H9 (cell line): ENCODE measurements around the gene APOBR. TPM values are rescaled to one million over a fixed set of nuclear protein-coding genes. Genes with fewer than 3 reads are reported as not detected.
"Not testable (repeated sequence)": the region's sequence is repeated elsewhere in the genome, so short reads cannot be mapped to it uniquely, and the experiment has no call there.

ENCODE experiments used
- DNase-seq: peaks from one replicate; pipeline ENCODE4 v3.0.0-alpha.2; 2017
- H2AFZ ChIP-seq: one replicate; pipeline ENCODE4 v1.6.1; 2013; ENCODE audit warnings: mild to moderate bottlenecking, low read length, control low read depth, moderate library complexity
- H2AK5ac ChIP-seq: 2 replicates; pipeline ENCODE4 v1.6.1; 2013; ENCODE audit warnings: low read length, control low read depth, mixed read lengths; ENCODE audit not compliant: insufficient read length
- H2BK120ac ChIP-seq: one replicate; pipeline ENCODE4 v1.6.1; 2013; ENCODE audit warnings: low read depth, mild to moderate bottlenecking, low read length, control low read depth, inconsistent platforms; ENCODE audit not compliant: poor library complexity, severe bottlenecking
- H2BK12ac ChIP-seq: 2 replicates; pipeline ENCODE4 v1.6.1; 2013; ENCODE audit warnings: low read length, control low read depth, mixed read lengths, low read depth; ENCODE audit not compliant: insufficient read length
- H2BK15ac ChIP-seq: 2 replicates; pipeline ENCODE4 v1.6.1; 2013; ENCODE audit warnings: low read depth, low read length, control low read depth
- H2BK20ac ChIP-seq: one replicate; pipeline ENCODE4 v1.6.1; 2013; ENCODE audit warnings: low read depth, mild to moderate bottlenecking, low read length, control low read depth, inconsistent platforms; ENCODE audit not compliant: poor library complexity, severe bottlenecking
- H2BK5ac ChIP-seq: 2 replicates; pipeline ENCODE4 v1.6.1; 2013; ENCODE audit warnings: low read length, control low read depth, mixed read lengths; ENCODE audit not compliant: insufficient read length
- H3K14ac ChIP-seq: 2 replicates; pipeline ENCODE4 v1.6.1; 2013; ENCODE audit warnings: low read length, control low read depth; ENCODE audit not compliant: insufficient read depth
- H3K18ac ChIP-seq: 2 replicates; pipeline ENCODE4 v1.6.1; 2013; ENCODE audit warnings: low read depth, mild to moderate bottlenecking, mixed read lengths, low read length, control low read depth; ENCODE audit not compliant: insufficient read length
- H3K23ac ChIP-seq: 2 replicates; pipeline ENCODE4 v1.6.1; 2013; ENCODE audit warnings: low read length, control low read depth, mixed read lengths, low read depth; ENCODE audit not compliant: insufficient read length
- H3K23me2 ChIP-seq: 2 replicates; pipeline ENCODE4 v1.6.1; 2013; ENCODE audit warnings: low read depth, mild to moderate bottlenecking, mixed read lengths, low read length, control low read depth; ENCODE audit not compliant: insufficient read length, poor library complexity, severe bottlenecking
- H3K27ac ChIP-seq: 2 replicates; pipeline ENCODE4 v1.5.1; 2013; ENCODE audit warnings: low read length, control low read depth, mixed read lengths, low read depth; ENCODE audit not compliant: insufficient read length
- H3K27me3 ChIP-seq: 2 replicates; pipeline ENCODE4 v1.6.1; 2013; ENCODE audit warnings: low read length, control low read depth, inconsistent platforms; ENCODE audit not compliant: insufficient read depth
- H3K4ac ChIP-seq: 2 replicates; pipeline ENCODE4 v1.6.1; 2013; ENCODE audit warnings: low read depth, mild to moderate bottlenecking, control low read depth, inconsistent platforms, low read length, moderate library complexity
- H3K4me1 ChIP-seq: 2 replicates; pipeline ENCODE4 v1.6.1; 2013; ENCODE audit warnings: low read length, control low read depth, inconsistent platforms; ENCODE audit not compliant: insufficient read depth
- H3K4me2 ChIP-seq: 2 replicates; pipeline ENCODE4 v1.6.1; 2013; ENCODE audit warnings: low read length, control low read depth, mixed read lengths; ENCODE audit not compliant: insufficient read length, insufficient read depth
- H3K56ac ChIP-seq: 2 replicates; pipeline ENCODE4 v1.6.1; 2013; ENCODE audit warnings: low read depth, mild to moderate bottlenecking, mixed read lengths, low read length, control low read depth; ENCODE audit not compliant: insufficient read length
- H3K79me1 ChIP-seq: 2 replicates; pipeline ENCODE4 v1.6.1; 2013; ENCODE audit warnings: low read depth, mild to moderate bottlenecking, moderate library complexity, low read length, control low read depth, inconsistent platforms; ENCODE audit not compliant: insufficient read depth, poor library complexity, severe bottlenecking
- H3K79me2 ChIP-seq: 2 replicates; pipeline ENCODE4 v1.6.1; 2013; ENCODE audit warnings: low read length, control low read depth, inconsistent platforms; ENCODE audit not compliant: insufficient read depth
- H3K9ac ChIP-seq: 2 replicates; pipeline ENCODE4 v1.6.1; 2013; ENCODE audit warnings: low read length, control low read depth, mixed read lengths; ENCODE audit not compliant: insufficient read length; ENCODE audit errors: extremely low read depth
- H3K9me3 ChIP-seq: one replicate; pipeline ENCODE4 v1.6.1; 2013; ENCODE audit warnings: low read depth, low read length, inconsistent platforms; ENCODE audit not compliant: control insufficient read depth
- H3T11ph ChIP-seq: one replicate; pipeline ENCODE4 v1.6.1; 2013; ENCODE audit warnings: mild to moderate bottlenecking, low read length, control low read depth, inconsistent platforms
- H4K20me1 ChIP-seq: one replicate; pipeline ENCODE4 v1.6.1; 2013; ENCODE audit not compliant: control insufficient read depth, insufficient read length, insufficient read depth
- H4K5ac ChIP-seq: 2 replicates; pipeline ENCODE4 v1.6.1; 2013; ENCODE audit warnings: low read depth, mild to moderate bottlenecking, mixed read lengths, low read length, control low read depth; ENCODE audit not compliant: insufficient read length
- H4K8ac ChIP-seq: replicated peaks from 2 replicates; pipeline ENCODE4 v1.6.1; 2013; ENCODE audit warnings: low read length, control low read depth, mixed read lengths, low read depth; ENCODE audit not compliant: insufficient read length
- H4K91ac ChIP-seq: 2 replicates; pipeline ENCODE4 v1.6.1; 2013; ENCODE audit warnings: low read depth, mild to moderate bottlenecking, moderate library complexity, mixed read lengths, low read length, control low read depth; ENCODE audit not compliant: insufficient read length
- H3K27ac Mint-ChIP-seq, 3 experiments: 2 replicates in 2 of 3; 3 replicates in 1 of 3; pipeline ENCODE4 v1.8.0; 2020 to 2021; ENCODE audit warnings: mixed read lengths in 3 of 3, mild to moderate bottlenecking in 1 of 3, moderate library complexity in 1 of 3
- H3K27me3 Mint-ChIP-seq: 2 replicates; pipeline ENCODE4 v1.8.0; 2021; ENCODE audit warnings: low read depth, mild to moderate bottlenecking, moderate library complexity, mixed read lengths
- H3K36me3 Mint-ChIP-seq, 3 experiments: 2 replicates in 2 of 3; 3 replicates in 1 of 3; pipeline ENCODE4 v1.8.0; 2020 to 2021; ENCODE audit warnings: low read depth in 3 of 3, mixed read lengths in 3 of 3; ENCODE audit not compliant: insufficient read depth in 1 of 3
- H3K4me1 Mint-ChIP-seq, 2 experiments: 2 replicates each; pipeline ENCODE4 v1.8.0; 2020; ENCODE audit warnings: mixed read lengths in 2 of 2
- H3K4me3 Mint-ChIP-seq, 2 experiments: 2 replicates in 1 of 2; 3 replicates in 1 of 2; pipeline ENCODE4 v1.8.0; 2020 to 2021; ENCODE audit warnings: mild to moderate bottlenecking in 2 of 2, mixed read lengths in 2 of 2, moderate library complexity in 1 of 2
- H3K9me3 Mint-ChIP-seq, 2 experiments: 2 replicates in 1 of 2; 3 replicates in 1 of 2; pipeline ENCODE4 v1.8.0; 2020; ENCODE audit warnings: mild to moderate bottlenecking in 2 of 2, mixed read lengths in 2 of 2, moderate library complexity in 1 of 2
- CTCF ChIP-seq: fragments of 200-600 bp; sonication (generic); conservative IDR thresholded peaks from 3 replicates; pipeline ENCODE4 v1.8.0; 2021; ENCODE audit warnings: antibody characterized with exemption, mild to moderate bottlenecking
- WGBS: extraction: QIAGEN DNeasy Blood & Tissue Kit; methylation state at CpG from one replicate; pipeline ENCODE4 v1.1.7; 2013; ENCODE audit warnings: missing lambda C conversion rate, low lambda C conversion rate, mixed read lengths; ENCODE audit not compliant: insufficient read length; ENCODE audit errors: extremely low coverage; 5-methylcytosine and 5-hydroxymethylcytosine counted together
- total RNA-seq: library from RNA; stranded (reverse); gene quantifications from 2 replicates; pipeline ENCODE4 v1.2.1, GENCODE V29; 2021

APOBR gene
- total RNA-seq, 1 experiment from 2014 or later: not detected

GRCh38 chr16:28526201-28527099, 32.0 kb downstream of the APOBR start:
- no peak for DNase-seq
- no peak overlapping the region for H2AK5ac ChIP-seq
- no peaks in the 10 kb centered on the region for H4K20me1 ChIP-seq
- no peak overlapping the region for H3K23ac ChIP-seq
- no peak overlapping the region for H3K56ac ChIP-seq
- H3K27ac Mint-ChIP-seq: no peak overlapping the region
- no peaks in the 10 kb centered on the region for H3K23me2 ChIP-seq
- H3K4me1 Mint-ChIP-seq: no peaks in the 10 kb centered on the region
- no CpG with 5 or more reads among the region's 11 CpGs for WGBS
- H3K9me3 Mint-ChIP-seq: peaks cover 0 to 13% of the 10 kb centered on the region in 2 experiments; a peak in 3 of 5 replicates
- H3K4me2 ChIP-seq: no peak overlapping the region
- H3T11ph ChIP-seq: no peak overlapping the region
- no peak overlapping the region for H4K8ac ChIP-seq
- no peak overlapping the region for H3K14ac ChIP-seq
- no peak overlapping the region for H2BK20ac ChIP-seq
- no peak overlapping the region for H3K9ac ChIP-seq
- H3K79me2 ChIP-seq: no peaks in the 10 kb centered on the region
- no peak overlapping the region for H2BK5ac ChIP-seq
- no peak overlapping the region for H4K91ac ChIP-seq
- no peak overlapping the region for H2BK120ac ChIP-seq
- H3K27me3 ChIP-seq: no peaks in the 10 kb centered on the region
- no peaks in the 10 kb centered on the region for H3K79me1 ChIP-seq
- H3K4me1 ChIP-seq: no peaks in the 10 kb centered on the region
- no peak overlapping the region for H2AFZ ChIP-seq
- H3K4me3 Mint-ChIP-seq: no peak overlapping the region
- H3K4ac ChIP-seq: no peak overlapping the region
- TF ChIP-seq CTCF: no peak
- no peak overlapping the region for H3K18ac ChIP-seq
- H4K5ac ChIP-seq: no peak overlapping the region
- no peaks in the 10 kb centered on the region for H3K36me3 Mint-ChIP-seq
- H3K9me3 ChIP-seq: no peaks in the 10 kb centered on the region
- peaks cover 4% of the 10 kb centered on the region for H3K27me3 Mint-ChIP-seq
- no peak overlapping the region for H2BK15ac ChIP-seq
- H3K27ac ChIP-seq: no peak overlapping the region
- H2BK12ac ChIP-seq: no peak overlapping the region

- not testable (repeated sequence) for H3K56ac ChIP-seq, H3K27ac Mint-ChIP-seq, H3K9me3 ChIP-seq, H3K4me1 Mint-ChIP-seq, H3K4me1 ChIP-seq, H3K27me3 Mint-ChIP-seq, H3K14ac ChIP-seq, H3K18ac ChIP-seq, H4K20me1 ChIP-seq, H3K4me3 Mint-ChIP-seq, H3K27ac ChIP-seq, DNase-seq, H3K23ac ChIP-seq, H3K4ac ChIP-seq, H3K23me2 ChIP-seq, H3K27me3 ChIP-seq, H2BK120ac ChIP-seq, H4K5ac ChIP-seq, H2BK5ac ChIP-seq, H2AFZ ChIP-seq, H3K36me3 Mint-ChIP-seq, H3K79me1 ChIP-seq, H3K79me2 ChIP-seq, H4K91ac ChIP-seq, H2BK15ac ChIP-seq, H3T11ph ChIP-seq, H3K9ac ChIP-seq, H4K8ac ChIP-seq, H2BK20ac ChIP-seq, H3K4me2 ChIP-seq, H2AK5ac ChIP-seq, H2BK12ac ChIP-seq
- WGBS: no CpG with 5 or more reads among the region's 7 CpGs
- H3K9me3 Mint-ChIP-seq: peaks cover 0 to 13% of the 10 kb centered on the region in 2 experiments; a peak in 3 of 5 replicates
Observed at GRCh38 chr16:28527100-28527785, 32.8 kb downstream of the APOBR start.
